HL-60 (cell line): ENCODE data around the gene MRPS22.
"Not testable (repeated sequence)": the region's sequence is repeated elsewhere in the genome, so short reads cannot be mapped to it uniquely, and the experiment has no call there.

Experiments used
- DNase-seq, 2 experiments: peaks; one replicate each; pipeline ENCODE4 v3.0.0-alpha.2; 2010 to 2020; ENCODE audit warnings: low read depth in 1 of 2, low spot score in 1 of 2
- H3K27ac ChIP-seq: fragments of 250-450 bp; sonication (Bioruptor Pico); replicated peaks from 2 replicates; pipeline ENCODE4 v1.5.1; 2020; ENCODE audit warnings: mild to moderate bottlenecking, moderate library complexity
- H3K27me3 ChIP-seq: fragments of 250-450 bp; sonication (Bioruptor Pico); 2 replicates; pipeline ENCODE4 v1.5.1; 2021; ENCODE audit warnings: mild to moderate bottlenecking, moderate library complexity; ENCODE audit not compliant: insufficient read depth, poor library complexity, severe bottlenecking
- H3K4me3 ChIP-seq: replicated peaks from 2 replicates; pipeline ENCODE4 v1.5.1; 2011; ENCODE audit warnings: mild to moderate bottlenecking, control low read depth, low read length; ENCODE audit not compliant: insufficient read depth
- CTCF ChIP-seq: IDR thresholded peaks from one replicate; pipeline ENCODE4 v1.5.1; 2011; ENCODE audit warnings: low read length, control low read depth, inconsistent platforms; ENCODE audit not compliant: insufficient read depth
- GABPA ChIP-seq: IDR thresholded peaks from 2 replicates; pipeline ENCODE4 v1.6.1; 2012; ENCODE audit warnings: low read depth
- POLR2AphosphoS5 ChIP-seq: IDR thresholded peaks from 2 replicates; pipeline ENCODE4 v1.6.1; 2012; ENCODE audit warnings: low read depth
- SPI1 ChIP-seq: IDR thresholded peaks from 2 replicates; pipeline ENCODE4 v1.6.1; 2012; ENCODE audit warnings: low read depth, mild to moderate bottlenecking, borderline replicate concordance
- TF ChIP-seq, protein P1 (sequence below): IDR thresholded peaks from 2 replicates; pipeline ENCODE4 v1.6.1; 2012; ENCODE audit warnings: low read depth; ENCODE audit not compliant: insufficient replicate concordance

MRPS22 gene

DNA sequence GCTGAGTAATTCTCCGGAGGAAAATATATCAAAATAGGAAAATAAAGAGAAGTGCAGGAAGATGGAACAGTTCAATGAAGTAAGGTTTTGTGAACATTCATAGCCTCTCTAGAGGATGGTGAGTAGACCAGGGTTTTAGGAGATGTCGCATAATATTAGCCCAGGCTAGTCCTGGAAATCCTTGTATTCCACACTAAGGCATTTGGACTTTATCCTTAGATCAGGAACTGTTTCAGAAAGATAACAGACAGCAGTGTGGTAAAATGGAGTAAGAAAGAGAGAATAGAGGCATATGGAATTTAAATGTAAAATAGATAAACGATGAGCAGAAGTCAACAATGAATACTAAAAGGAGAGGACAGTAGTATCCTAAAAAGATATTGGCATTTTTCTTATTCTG, 33.6 kb downstream of the MRPS22 start:
- H3K27me3 ChIP-seq, result no peaks in the 10 kb centered on the region
- no peak for TF ChIP-seq CTCF
- no peak for TF ChIP-seq GABPA
- no peak for TF ChIP-seq SPI1
- TF ChIP-seq, protein P1, sequence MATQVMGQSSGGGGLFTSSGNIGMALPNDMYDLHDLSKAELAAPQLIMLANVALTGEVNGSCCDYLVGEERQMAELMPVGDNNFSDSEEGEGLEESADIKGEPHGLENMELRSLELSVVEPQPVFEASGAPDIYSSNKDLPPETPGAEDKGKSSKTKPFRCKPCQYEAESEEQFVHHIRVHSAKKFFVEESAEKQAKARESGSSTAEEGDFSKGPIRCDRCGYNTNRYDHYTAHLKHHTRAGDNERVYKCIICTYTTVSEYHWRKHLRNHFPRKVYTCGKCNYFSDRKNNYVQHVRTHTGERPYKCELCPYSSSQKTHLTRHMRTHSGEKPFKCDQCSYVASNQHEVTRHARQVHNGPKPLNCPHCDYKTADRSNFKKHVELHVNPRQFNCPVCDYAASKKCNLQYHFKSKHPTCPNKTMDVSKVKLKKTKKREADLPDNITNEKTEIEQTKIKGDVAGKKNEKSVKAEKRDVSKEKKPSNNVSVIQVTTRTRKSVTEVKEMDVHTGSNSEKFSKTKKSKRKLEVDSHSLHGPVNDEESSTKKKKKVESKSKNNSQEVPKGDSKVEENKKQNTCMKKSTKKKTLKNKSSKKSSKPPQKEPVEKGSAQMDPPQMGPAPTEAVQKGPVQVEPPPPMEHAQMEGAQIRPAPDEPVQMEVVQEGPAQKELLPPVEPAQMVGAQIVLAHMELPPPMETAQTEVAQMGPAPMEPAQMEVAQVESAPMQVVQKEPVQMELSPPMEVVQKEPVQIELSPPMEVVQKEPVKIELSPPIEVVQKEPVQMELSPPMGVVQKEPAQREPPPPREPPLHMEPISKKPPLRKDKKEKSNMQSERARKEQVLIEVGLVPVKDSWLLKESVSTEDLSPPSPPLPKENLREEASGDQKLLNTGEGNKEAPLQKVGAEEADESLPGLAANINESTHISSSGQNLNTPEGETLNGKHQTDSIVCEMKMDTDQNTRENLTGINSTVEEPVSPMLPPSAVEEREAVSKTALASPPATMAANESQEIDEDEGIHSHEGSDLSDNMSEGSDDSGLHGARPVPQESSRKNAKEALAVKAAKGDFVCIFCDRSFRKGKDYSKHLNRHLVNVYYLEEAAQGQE, result no peak
- TF ChIP-seq POLR2AphosphoS5, result no peak
- H3K4me3 ChIP-seq, result no peak overlapping the region
- DNase-seq, result no peak
- H3K27ac ChIP-seq, result no peak overlapping the region

GRCh38 chr3:139378587-139379241, 34.9 kb downstream of the MRPS22 start:
- H3K27me3 ChIP-seq, result no peaks in the 10 kb centered on the region
- no peak overlapping the region for H3K27ac ChIP-seq
- TF ChIP-seq POLR2AphosphoS5 (no peak), GABPA (no peak), CTCF (no peak), SPI1 (no peak)
- TF ChIP-seq, protein P1, result no peak
- H3K4me3 ChIP-seq, result no peak overlapping the region
- no peak for DNase-seq

GRCh38 chr3:139380575-139380974, 36.8 kb downstream of the MRPS22 start:
- no peak for DNase-seq
- Histone ChIP-seq H3K27me3 (no peaks in the 10 kb centered on the region), H3K4me3 (no peak overlapping the region), H3K27ac (no peak overlapping the region)
- TF ChIP-seq GABPA (no peak), CTCF (no peak), POLR2AphosphoS5 (no peak), SPI1 (no peak)
- TF ChIP-seq, protein P1, result no peak

DNA sequence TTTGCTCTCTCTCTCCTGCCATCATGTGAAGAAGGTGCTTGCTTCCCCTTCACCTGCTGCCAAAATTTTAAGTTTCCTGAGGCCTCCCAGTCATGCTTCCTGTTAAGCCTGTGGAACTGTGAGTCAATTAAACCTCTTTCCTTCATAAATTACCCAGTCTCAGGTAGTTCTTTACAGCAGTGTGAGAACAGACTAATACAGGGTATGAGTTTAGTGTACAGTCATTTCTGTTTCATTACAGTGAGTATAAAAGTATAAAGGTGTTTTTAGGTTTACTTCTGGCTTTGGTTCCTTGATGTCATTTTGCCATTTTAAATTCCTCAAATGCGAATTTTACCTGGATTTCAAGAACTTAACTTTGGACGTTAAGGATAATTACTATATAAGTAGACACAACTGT, 38.5 kb downstream of the MRPS22 start:
- H3K27me3 ChIP-seq, H3K27ac ChIP-seq, H3K4me3 ChIP-seq, DNase-seq: not testable (repeated sequence)
